Activated CD4-positive, alpha-beta T cell treated with anti-CD3 and anti-CD28 coated beads, Interleukin-2, Interleukin-4, amounts not matched to agents 100 ng/mL and 50 ng/mL, durations not matched to agents 16 hours and 8 hours (primary cell): Measurements from ENCODE around the gene AP2A1.
"Not testable (repeated sequence)": the region's sequence is repeated elsewhere in the genome, so short reads cannot be mapped to it uniquely, and the experiment has no call there.

Experiments used
- DNase-seq: peaks from one replicate; pipeline ENCODE4 v3.0.0-alpha.2; 2020; ENCODE audit warnings: low spot score

AP2A1 gene

DNA sequence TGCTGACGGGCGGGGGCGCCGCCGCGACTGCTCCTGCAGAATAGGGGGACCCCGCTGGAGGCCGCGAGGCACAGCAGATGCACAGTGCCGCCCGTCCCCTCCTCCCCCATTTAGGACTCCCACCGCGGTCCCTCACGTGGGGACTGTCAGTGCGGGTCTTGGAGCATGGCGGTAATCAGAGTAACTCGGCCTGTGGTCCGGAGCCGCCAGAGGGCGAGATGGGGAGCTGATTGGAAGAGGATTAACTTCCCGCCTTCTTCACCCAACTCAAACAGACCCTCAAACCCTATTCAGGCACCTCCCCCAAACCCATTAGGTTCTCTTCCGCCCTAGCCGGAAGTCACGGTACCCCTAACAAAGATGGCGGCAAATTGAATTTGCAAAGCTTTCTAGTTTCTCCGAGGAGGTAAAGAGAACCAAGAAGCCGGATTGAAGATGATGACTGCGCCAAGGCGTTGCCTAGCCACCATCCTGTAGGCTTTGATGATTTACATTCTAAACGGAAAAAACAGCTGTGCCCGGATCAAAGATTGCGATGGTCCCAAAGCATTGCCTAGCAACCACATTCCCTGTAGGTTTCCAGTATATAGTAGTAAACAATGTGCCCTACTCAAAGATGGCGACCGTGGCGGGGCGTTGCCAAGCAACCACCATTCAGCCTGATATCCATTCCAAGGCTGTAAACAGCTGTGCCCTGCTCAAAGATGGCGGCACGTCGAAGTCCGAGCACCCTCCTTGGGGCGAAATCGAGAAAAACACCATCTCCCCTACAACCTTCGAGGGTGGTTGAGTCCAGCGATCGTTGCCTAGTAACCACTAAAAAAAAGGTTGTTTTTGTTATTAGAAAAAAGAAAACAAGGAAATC lies 46.4 kb downstream of the AP2A1 start, which contains the start of gene FUZ:
FUZ (minus strand) TSS at position 296 of the 865 bp plus-strand sequence; CDS start at position 110, 186 bp downstream.
- peak; percentile 97 for DNase-seq

GRCh38 chr19:49814010-49814409 lies 47.2 kb downstream of the AP2A1 start:
- no peak for DNase-seq

GRCh38 chr19:49816590-49816989 lies 49.8 kb downstream of the AP2A1 start:
- no peak for DNase-seq

- DNase-seq = peak; percentile 82
These were observed 51.3 kb downstream of the AP2A1 start, which contains the start of gene MED25 for GRCh38 chr19:49817964-49818648. MED25 (plus strand) TSS chr19:49818289; CDS start chr19:49818342, 53 bp downstream.

DNA sequence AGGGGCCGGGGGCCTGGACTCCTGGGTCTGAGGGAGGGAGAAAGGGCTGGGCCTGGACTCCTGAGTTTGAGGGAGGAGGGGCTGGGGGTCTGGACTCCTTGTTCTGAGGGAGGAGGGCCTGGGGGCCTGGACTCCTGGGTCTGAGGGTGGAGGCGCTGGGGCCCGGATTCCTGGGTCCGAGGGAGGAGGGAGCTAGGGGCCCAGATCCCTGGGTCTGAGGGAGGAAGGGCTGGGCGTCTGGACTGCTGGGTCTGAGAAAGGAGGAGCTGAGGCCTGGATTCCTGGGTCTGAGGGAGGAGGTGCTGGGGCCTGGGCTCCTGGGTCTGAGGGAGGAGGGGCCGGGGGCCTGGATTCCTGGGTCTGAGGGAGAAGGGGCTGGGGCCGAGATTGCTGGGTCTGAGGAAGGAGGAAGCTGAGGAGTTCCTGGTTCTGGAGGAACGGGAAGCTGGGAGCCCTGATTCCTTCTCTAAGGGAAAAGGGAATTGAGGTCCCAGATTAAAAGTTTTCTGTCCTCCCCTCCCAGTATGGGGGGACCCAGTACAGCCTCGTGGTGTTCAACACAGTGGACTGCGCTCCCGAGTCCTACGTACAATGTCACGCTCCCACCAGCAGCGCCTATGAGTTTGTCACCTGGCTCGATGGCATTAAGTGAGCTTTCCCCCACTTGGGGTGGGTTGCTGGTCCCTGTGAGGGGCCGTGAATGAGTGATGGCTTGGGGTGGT lies 52.0 kb downstream of the AP2A1 start:
- no peak for DNase-seq

DNA sequence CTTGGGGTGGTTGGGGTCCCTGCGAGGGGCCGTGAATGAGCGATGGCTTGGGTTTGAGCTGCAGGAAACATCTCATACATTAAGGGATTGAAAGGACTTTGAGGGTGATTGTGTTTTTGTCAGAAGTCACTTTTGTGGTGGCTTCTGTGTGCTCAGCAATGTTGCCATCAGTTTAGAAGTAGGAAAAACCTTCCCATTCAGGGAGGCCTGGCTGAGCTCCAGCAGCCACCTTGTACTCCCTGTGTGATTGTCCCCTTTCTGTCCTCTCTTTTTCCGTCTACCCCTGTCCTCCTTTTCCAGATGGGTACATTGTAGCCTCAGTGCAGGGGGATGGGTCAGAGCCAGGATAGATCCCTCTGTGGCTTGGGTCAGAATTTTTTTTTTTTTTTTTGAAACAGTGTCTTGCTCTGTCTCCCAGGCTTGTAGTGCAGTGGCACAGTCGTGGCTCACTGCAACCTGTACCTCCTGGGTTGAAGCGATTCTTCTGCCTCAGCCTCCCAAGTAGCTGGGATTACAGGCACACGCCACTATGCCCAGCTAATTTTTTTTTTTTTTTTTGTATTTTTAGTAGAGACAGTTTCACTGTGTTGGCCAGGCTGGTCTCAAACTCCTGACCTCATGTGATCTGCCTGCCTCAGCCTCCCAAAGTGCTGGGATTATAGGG lies 52.8 kb downstream of the AP2A1 start:
- not testable (repeated sequence) for DNase-seq

DNA sequence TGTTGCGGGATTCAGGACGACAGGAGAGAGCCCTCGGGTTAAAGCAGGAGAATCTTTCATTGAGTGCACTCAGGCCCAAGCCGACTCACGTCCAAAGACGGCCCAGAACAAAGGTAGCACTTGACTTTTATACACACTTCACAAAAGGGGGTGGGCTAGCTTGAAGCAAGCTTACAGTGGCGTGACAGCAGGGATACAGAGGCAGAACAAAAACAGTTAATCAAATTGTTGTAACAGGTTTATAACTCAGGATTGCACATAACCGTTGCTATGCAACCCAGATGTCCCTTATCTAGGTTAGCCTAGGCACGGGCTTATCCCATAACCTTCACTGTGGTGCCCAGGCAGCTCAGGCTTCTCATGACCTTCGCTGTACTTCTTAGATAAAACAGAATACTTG lies 53.3 kb downstream of the AP2A1 start:
- no peak for DNase-seq

- no peak for DNase-seq
These were observed 56.7 kb downstream of the AP2A1 start for GRCh38 chr19:49823472-49823871.

GRCh38 chr19:49824662-49825061 lies 57.9 kb downstream of the AP2A1 start:
- DNase-seq = no peak

DNA sequence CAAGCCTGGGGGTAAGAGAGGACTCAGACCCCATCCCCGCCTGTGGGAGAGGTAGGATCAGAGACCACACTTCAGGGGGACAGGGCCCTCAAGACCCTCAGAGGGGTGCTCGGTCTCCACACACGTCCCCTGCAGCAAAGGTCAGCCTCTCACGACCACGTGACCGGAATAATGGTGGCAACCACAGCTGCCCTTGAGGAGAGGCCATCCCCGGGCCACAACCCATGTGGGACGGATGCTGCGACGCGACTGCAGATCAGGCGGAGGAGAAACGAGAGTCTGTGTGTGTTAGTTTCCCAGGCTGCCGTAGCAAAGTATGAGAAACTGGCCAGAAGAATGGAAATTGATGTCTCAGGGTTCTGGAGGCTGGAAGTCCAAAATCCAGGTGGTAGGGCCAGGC lies 60.2 kb downstream of the AP2A1 start:
- DNase-seq = no peak

GRCh38 chr19:49829200-49829599 lies 62.4 kb downstream of the AP2A1 start:
- DNase-seq = no peak

DNA sequence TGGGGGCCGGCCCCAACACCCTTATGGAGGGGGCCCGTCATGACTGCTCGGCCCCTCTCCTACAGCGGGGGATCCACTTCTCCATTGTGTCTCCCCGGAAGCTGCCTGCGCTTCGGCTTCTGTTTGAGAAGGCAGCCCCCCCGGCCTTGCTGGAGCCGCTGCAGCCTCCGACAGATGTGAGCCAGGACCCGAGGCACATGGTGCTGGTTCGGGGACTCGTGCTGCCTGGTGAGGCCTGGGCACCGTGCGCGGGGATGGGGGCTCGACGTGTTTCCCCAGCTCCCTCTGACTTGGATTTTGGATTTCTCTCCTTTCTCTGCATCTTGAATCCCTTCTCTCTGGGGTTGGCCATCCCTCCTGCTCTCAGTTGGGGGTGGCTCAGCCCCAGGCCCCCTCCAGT lies 62.9 kb downstream of the AP2A1 start:
- DNase-seq = no peak

GRCh38 chr19:49830766-49831165 lies 64.0 kb downstream of the AP2A1 start:
- no peak for DNase-seq

DNA sequence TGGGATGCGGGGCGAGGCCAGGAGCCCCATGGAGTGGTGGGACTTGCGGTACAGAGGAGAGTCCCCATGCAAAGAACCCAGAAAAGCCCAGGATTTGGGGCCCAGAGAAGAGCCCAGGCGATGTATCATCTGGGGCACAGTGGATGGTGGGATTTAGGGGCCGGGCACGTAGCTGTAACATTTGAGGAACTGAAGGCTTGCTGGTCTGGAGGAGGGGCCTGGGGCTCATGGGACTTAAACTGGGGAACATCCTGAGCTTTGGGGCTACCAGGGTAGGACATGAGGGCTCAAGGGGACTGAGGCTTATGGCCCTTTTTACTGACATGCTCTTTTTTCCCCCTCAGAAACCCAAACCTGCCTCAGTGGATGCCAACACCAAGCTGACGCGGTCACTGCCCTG lies 64.8 kb downstream of the AP2A1 start:
- DNase-seq = no peak

- no peak for DNase-seq
These were observed 65.8 kb downstream of the AP2A1 start for GRCh38 chr19:49832556-49832955.

GRCh38 chr19:49833599-49833998 lies 66.8 kb downstream of the AP2A1 start:
- DNase-seq = no peak

- DNase-seq = no peak
These were observed 68.8 kb downstream of the AP2A1 start for GRCh38 chr19:49835562-49835961.

DNA sequence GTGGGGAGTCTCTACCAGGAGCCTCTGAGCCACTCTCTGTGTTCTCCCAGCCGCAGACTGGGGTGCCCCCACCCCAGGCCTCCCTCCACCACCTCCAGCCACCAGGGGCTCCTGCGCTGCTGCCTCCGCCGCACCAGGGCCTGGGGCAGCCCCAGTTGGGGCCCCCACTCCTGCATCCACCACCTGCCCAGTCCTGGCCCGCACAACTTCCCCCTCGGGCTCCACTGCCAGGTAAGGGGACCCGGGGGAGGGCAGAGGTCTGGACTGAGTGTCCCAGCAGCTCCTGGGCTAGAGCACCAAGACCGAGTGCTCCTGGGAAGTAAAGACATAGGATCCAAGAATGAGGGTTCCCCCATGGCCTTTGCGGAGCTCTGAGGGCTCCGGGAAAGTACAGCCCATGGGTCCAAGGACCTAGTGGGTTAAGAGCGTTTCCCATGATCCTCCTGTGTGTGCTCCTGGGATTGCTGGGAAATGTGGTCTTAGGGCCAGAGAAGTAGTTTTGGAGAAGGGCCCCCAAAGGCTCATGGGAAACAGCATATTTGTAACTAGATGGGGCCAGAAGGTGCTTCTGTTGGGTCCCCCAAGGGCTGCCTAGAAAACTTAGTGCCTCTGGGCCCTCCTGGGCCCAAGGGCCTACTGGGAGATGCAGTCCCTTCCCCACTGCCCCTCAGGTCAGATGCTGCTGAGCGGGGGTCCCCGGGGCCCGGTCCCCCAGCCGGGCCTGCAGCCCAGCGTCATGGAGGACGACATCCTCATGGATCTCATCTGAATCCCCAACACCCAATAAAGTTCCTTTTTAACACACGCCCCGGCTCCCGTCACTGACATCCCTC lies 69.6 kb downstream of the AP2A1 start:
- DNase-seq = no peak

GRCh38 chr19:49837009-49837310 lies 70.2 kb downstream of the AP2A1 start:
- DNase-seq = no peak

DNA sequence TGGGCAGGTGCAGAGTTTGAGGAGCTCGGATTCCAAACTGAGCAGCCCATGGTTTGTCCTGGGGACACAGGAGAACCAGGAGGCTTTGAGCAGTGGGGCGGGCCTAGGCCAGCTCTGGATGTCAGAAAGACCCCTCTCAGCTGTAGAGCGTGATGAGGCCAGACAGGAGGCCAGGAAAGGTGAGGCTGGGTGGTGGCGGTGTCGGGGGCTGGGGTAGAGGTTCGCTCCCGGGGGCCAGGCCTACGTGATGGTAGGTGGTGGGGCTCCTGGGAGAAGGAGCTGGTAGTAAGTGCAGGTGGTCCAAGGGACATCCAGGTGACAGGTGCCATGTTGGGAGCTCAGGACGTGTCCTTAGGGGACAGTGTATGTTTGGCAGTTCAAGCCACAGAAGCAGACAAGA lies 70.6 kb downstream of the AP2A1 start:
- no peak for DNase-seq

DNA sequence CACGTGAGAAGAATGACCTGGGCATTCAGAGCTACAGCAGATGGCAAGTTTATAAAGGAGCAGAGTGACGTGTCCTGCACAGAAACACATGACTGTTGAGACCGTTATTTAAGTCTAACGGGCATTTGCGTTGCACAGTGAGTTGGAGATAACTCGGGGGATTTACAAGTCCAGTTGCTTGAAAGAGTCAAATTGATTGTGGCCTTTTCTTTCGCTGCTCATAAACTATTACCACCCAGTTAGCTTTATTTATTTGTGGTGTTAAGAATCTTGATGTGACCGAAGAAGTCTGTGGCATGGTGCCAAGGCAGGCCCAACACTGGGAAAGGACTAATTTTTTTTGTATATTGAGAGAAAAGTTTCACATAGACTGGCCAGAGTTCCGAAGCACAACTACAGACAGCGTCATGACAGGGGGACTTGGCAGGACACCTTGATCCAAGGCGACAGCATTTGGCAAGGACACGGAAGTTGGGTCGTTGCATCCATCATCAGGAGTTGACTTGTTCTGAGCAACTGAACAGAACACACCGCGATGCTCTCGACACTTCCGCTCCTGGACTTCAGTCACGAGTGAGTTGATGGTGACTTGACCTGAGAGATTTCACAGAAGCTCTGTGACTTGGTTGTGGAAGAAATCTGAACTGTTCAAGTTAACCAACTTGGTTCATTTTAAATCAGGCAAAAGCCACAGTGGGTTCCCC lies 72.2 kb downstream of the AP2A1 start:
- DNase-seq = no peak
